H7 (cell line): ENCODE data around the gene BMPR2. TPM values are rescaled to one million over a fixed set of nuclear protein-coding genes. Genes with fewer than 3 reads are reported as not detected.
"Not testable (repeated sequence)": the region's sequence is repeated elsewhere in the genome, so short reads cannot be mapped to it uniquely, and the experiment has no call there.

ENCODE experiments used
- DNase-seq: peaks from one replicate; pipeline ENCODE4 v3.0.0; 2012
- H3K27me3 ChIP-seq: 2 replicates; pipeline ENCODE4 v1.6.0; 2011; ENCODE audit warnings: mild to moderate bottlenecking, low read length; ENCODE audit not compliant: control insufficient read depth, insufficient read depth
- H3K36me3 ChIP-seq: replicated peaks from 2 replicates; pipeline ENCODE4 v1.5.1; 2011; ENCODE audit warnings: low read length; ENCODE audit not compliant: control insufficient read depth, insufficient read depth
- H3K4me3 ChIP-seq: 2 replicates; pipeline ENCODE4 v1.5.1; 2011; ENCODE audit warnings: low read depth, mild to moderate bottlenecking, control low read depth, low read length, moderate library complexity; ENCODE audit not compliant: insufficient read depth
- total RNA-seq: library from RNA; depleted of rRNA; stranded (reverse); fragments of >200 nt; shearing (Covaris generic); gene quantifications from 2 replicates; pipeline ENCODE4 v1.2.3, GENCODE V29; 2014

Gene BMPR2
- total RNA-seq, 1 experiment from 2014 or later = 10.3 TPM

DNA sequence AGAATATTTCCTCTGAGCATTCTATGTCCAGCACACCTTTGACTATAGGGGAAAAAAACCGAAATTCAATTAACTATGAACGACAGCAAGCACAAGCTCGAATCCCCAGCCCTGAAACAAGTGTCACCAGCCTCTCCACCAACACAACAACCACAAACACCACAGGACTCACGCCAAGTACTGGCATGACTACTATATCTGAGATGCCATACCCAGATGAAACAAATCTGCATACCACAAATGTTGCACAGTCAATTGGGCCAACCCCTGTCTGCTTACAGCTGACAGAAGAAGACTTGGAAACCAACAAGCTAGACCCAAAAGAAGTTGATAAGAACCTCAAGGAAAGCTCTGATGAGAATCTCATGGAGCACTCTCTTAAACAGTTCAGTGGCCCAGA, 179.2 kb downstream of the BMPR2 start:
- H3K4me3 ChIP-seq = no peak overlapping the region
- DNase-seq = no peak
- H3K27me3 ChIP-seq = no peaks in the 10 kb centered on the region
- peaks cover 7% of the 10 kb centered on the region for H3K36me3 ChIP-seq

DNA sequence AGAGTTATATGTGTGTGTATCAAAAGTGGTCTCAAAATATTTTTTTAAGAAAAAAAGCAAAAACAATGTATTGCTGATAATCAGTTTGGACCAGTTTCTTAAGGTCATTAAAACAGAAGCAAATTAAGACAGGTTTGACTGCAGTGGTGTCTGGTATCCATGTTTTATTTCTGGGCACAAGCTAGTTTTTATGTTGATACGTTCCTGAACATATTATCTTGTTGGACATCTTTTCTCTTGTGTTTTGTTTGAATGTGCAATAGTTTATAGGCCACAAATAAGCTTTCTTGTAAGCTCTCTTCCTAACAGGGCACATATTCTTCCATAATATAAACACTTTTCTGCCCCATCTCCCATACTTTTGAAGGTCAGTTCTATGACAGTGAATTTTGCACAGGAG, 184.1 kb downstream of the BMPR2 start:
- no peak overlapping the region for H3K4me3 ChIP-seq
- H3K36me3 ChIP-seq = peaks cover 5% of the 10 kb centered on the region
- no peak for DNase-seq
- H3K27me3 ChIP-seq = no peaks in the 10 kb centered on the region

DNA sequence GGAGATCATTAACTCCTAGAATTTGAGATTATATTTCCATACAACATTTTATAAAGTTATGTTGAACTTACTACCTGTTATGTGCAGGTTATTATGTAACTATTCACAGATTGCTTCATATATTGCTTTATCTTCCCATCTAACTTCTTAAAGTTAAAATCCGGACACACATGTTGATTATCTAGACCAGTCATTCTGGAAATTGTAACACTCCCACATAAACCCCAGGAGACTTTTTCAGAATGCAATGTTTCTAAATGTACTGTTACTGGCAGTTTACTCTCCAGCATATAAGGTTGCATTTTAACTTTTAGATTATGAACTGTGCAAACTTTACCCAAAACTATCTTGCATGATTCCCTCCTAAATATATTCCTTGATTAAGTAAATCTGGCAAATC, 188.1 kb downstream of the BMPR2 start:
- peaks cover 1% of the 10 kb centered on the region; the same call in 1 of the 2 replicates for H3K36me3 ChIP-seq
- H3K27me3 ChIP-seq = no peaks in the 10 kb centered on the region
- DNase-seq = no peak
- no peak overlapping the region for H3K4me3 ChIP-seq

DNA sequence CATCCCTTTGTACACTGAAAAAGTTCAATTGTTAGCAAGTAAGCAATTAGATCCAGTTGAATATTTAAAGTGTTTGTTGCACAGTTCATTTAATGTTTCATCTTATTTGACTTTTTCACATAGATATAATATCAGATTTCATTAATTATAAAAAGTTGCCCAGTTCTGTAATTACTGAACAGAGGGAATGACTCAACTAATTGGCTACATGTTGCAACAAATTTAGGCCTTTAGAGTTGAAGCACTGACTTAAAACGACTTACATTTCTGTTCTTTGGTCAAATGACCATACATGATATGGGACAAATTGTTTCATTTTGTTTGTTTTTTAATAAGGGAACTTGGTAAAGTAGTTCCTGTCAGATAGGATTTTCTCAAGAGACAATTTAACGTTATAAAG, 190.2 kb downstream of the BMPR2 start:
- no peak overlapping the region for H3K4me3 ChIP-seq
- no peaks in the 10 kb centered on the region for H3K27me3 ChIP-seq
- no peaks in the 10 kb centered on the region for H3K36me3 ChIP-seq
- DNase-seq = no peak

DNA sequence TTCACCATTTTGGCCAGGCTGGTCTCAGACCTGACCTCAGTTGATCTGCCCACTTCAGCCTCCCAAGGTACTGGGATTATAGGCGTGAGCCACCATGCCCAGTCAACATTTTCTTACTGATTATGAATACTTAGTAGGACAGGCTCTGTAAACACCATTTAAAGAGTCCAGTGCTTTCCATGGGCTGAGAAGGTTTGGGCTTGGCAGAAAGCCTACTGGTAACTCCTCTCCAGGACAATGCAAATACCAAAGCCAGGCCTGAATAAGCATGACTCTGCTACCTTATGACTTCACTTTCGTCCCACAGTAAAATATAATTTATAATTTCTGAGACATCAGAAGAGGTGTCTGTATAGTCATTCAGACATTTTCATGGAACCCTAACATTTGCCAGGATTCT, 198.4 kb downstream of the BMPR2 start:
- Histone ChIP-seq H3K36me3 (no peaks in the 10 kb centered on the region), H3K27me3 (no peaks in the 10 kb centered on the region), H3K4me3 (no peak overlapping the region)
- no peak for DNase-seq

DNA sequence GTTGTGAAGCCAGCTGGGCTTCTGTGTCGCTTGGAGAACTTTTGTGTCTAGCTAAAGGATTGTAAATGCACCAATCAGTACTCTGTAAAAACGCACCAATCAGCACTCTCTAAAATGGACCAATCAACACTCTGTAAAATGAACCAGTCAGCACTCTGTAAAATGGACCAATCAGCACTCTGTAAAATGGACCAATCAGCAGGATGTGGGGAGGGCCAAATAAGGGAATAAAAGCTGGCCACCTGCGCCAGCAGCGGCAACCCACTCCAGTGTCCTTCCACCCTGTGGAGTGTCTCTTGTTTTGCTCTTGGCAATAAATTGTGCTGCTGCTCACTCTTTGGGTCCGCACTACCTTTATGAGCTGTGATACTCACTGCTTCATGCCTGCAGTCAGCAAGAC, 199.1 kb downstream of the BMPR2 start:
- H3K36me3 ChIP-seq, H3K4me3 ChIP-seq, DNase-seq, H3K27me3 ChIP-seq: not testable (repeated sequence)

DNA sequence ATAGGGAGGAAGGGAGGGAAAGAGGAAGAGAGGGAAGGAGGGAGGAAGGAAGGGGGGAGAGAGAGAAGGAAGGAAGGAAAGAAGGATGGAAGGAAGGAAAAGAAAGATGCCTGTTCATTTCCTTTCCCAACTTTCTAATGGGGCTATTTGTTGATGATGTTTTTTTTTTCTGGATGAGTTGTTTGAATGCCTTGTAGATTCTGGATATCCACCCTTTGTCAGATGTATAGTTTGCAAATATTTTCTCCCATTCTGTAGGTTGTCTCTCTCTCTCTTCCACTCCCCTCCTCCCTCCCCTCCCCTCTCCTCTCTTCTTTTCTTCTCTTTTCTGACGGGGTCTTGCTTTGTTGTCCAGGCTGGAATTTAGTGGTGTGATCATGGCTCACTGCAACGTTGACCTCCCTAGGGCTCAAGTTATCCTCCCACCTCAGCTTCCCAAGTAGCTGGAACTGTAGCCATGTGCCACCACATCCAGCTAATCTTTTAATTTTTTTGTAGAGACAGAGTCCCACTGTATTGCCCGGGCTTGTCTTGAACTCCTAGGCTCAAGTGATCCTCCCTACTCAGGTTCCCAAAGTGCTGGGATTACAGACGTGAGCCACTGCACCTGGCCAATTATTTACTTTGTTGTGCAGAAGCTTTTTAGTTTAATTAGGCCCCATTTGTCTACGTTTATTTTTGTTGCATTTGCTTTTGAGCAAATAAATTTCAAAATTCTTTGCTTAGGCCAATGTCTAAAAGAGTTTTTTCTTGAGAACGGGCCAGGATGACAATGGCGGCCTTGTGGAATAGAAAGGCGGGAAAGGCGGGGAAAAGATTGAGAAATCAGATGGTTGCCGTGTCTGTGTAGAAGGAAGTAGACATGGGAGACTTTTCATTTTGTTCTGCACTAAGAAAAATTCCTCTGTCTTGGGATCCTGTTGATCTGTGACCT, 201.4 kb downstream of the BMPR2 start:
- no peak overlapping the region for H3K4me3 ChIP-seq
- no peaks in the 10 kb centered on the region for H3K27me3 ChIP-seq
- no peak for DNase-seq
- H3K36me3 ChIP-seq = no peaks in the 10 kb centered on the region

DNA sequence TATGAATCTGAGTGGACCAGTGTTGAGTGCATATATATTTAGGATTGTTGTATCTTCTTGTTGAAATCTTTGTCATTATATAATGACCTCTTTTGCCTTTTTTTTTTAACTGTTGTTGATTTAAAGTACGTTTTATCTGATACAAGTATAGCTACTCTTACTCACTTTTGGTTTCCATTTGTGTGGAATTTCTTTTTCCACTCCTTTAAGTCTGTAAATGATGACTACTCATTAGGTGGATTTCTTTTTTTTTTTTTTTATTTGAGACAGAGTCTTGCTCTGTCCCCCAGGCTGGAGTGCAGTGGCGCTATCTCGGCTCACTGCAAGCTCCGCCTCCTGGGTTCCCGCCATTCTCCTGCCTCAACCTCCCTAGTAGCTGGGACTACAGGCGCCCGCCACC, 206.7 kb downstream of the BMPR2 start:
- not testable (repeated sequence) for H3K36me3 ChIP-seq, DNase-seq, H3K4me3 ChIP-seq, H3K27me3 ChIP-seq

DNA sequence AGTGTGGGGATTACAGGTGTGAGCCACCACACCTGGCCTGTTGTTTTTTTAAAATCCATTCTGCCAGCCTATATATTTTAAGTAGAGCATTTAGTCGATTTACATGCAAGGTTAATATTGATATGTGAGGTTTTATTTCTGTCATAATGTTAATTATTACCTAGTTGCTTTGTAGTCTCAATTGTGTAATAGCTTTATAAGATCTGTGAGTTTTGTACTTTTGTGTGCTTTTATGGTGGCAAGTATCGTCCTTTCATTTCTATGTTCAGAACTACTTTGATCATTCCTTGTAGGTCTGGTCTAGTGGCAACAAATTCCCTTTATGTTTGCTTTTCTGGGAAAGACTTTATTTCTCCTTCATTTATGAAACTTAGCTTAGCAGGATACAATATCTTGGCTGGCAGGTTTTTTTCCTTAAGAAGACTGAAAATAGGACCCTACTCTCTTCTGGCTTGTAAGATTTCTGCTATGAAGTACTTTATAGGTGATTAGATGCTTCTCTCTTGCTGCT, 207.6 kb downstream of the BMPR2 start:
- H3K27me3 ChIP-seq = no peaks in the 10 kb centered on the region
- no peak for DNase-seq
- no peak overlapping the region for H3K4me3 ChIP-seq
- H3K36me3 ChIP-seq = no peaks in the 10 kb centered on the region

DNA sequence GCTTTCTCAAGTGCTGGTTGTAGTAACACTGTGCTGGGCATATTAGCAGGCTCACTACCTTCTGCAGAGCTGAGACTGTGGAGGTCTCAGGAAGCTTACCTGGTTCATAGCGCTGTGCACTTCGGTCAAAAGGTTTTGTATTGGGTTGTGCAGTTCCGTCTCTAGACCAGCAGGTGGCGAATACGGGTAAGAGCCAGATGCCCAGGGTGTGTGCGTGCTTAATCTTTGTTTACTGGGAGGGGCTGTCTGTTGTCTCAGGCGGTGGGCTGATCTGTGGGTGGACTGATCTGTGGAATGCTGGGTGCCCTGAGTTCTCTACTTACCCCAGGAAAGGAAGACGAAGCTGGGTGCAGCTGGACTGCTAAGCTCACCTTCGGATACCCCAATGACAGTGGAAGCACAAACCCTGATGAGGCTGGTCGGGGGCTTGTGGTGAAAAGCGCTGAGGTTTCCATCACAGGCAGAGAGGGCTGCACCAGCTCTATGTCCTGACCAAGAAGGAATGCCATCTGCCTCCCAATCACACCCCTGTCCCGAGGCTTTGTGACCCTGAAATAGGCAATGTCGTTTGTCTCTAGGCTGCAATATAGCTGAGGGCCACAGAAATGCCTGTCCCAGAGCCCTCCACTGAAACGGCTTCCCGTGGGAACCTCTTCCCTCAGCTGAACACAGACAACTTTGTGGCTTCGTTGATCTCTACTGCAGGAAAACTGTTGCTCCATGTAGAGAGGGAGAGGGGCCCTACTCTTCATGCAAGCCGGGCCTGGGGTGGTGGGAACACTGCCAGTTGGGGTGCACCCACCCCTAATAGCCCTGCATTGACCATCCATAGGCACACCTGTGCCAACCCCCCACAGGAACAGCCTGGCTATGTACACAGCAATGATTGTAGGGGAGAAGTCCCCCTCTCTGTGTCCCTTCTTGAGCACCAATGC, 212.8 kb downstream of the BMPR2 start:
- peak; percentile 79 for DNase-seq
- no peaks in the 10 kb centered on the region for H3K27me3 ChIP-seq
- no peaks in the 10 kb centered on the region for H3K36me3 ChIP-seq
- H3K4me3 ChIP-seq = no peak overlapping the region

DNA sequence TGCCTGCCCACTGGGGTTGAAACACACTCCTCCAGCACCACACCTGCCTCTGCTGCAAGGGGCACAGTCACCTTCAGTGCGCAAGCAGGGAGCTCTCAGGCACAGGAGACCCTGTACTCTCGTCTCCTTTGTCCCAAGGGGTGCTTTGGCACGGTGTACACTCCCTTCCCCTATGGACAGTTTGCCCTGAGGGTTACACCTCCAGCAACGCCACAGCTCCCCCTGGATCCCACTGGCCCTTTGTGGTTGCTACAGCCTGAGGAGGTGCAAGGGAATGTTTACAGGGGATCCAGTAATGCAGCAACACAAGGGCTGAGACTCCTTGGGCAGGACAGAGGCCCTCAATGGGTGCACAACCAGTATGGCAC, 213.4 kb downstream of the BMPR2 start:
- DNase-seq = peak; percentile 19
- no peaks in the 10 kb centered on the region for H3K27me3 ChIP-seq
- no peak overlapping the region for H3K4me3 ChIP-seq
- H3K36me3 ChIP-seq = no peaks in the 10 kb centered on the region

DNA sequence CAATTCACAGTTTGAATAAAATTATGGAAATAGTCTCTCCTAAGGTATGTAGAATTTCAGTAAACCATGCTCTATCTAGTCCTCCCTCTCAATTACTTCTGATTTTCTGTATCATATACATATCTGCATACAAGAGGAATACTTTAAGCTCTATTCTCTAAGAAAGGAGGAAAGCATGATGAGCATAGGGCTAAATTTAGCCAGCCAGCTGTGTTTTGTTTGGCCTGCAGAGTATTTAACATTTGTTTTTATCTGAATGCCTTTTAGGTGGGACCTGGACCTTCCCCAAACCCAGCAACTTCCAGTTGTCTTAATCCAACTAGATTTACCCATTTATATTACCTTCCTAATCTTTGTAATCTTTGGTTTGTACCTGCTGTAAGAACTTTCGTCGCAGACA, 216.4 kb downstream of the BMPR2 start:
- Histone ChIP-seq H3K4me3 (no peak overlapping the region), H3K36me3 (no peaks in the 10 kb centered on the region), H3K27me3 (no peaks in the 10 kb centered on the region)
- DNase-seq = no peak

DNA sequence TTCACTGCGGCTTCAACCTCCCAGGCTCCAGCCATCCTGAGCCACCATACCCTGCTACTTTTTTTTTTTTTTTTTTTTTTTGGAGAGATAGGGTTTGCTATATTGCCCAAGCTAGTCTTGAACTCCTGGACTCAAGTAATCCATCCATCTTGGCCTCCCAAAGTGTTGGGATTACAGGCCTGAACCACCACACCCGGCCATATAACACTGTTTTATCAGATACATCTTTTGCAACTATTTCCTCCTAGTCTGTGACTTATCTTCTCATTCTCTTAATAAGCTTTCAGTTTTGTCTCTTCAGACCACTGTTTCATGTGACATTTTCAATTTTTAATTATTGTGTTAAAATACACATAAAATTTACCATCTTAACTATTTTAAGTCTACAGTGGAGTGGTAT, 223.0 kb downstream of the BMPR2 start:
- no peak for DNase-seq
- no peaks in the 10 kb centered on the region for H3K27me3 ChIP-seq
- no peaks in the 10 kb centered on the region for H3K36me3 ChIP-seq
- no peak overlapping the region for H3K4me3 ChIP-seq

DNA sequence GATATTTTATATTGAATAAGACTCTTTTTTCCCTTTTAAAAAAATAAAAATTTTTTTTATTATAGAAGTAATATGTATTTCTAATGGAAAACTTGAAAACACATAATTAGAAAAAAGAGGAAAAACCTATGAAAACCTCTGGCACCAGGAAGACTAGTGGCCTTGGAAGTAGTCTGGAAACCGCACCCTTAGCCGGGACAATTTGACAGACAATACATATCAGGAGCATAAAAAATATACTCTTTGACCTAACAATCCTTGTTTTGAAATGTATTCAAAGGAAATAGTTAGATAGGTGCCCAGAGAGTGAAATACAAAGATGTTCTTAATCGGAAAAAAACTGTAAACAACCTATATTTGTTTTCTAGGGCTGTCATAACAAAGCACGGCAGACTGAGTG, 223.8 kb downstream of the BMPR2 start:
- Histone ChIP-seq H3K4me3 (no peak overlapping the region), H3K27me3 (no peaks in the 10 kb centered on the region), H3K36me3 (no peaks in the 10 kb centered on the region)
- DNase-seq = no peak

DNA sequence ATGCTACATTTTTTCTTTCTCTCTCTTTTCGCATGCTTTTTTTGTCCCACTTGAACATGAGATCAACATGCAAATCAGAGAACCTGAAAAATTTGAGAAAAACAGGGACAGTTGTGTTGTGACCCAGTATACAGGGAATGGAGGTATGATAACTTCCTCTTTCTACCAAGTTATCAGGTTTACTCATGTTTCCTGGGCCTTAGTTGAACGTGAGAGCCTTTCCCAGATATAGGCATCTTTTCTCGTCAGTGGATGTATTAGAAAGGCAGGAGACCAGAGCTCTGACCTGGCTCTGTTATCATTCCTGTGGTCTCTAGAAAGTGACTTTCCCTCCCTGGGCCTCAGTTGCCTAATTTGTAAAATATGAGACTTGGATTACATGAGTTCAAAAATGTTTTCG, 228.6 kb downstream of the BMPR2 start:
- Histone ChIP-seq H3K36me3 (no peaks in the 10 kb centered on the region), H3K4me3 (no peak overlapping the region), H3K27me3 (no peaks in the 10 kb centered on the region)
- DNase-seq = no peak
